RKO (cell line): Measurements from ENCODE around the gene PADI3.

Experiments
- DNase-seq: peaks from one replicate; pipeline ENCODE4 v3.0.0-alpha.2; 2016; ENCODE audit warnings: low spot score

The PADI3 gene

GRCh38 chr1:17214876-17215544 lies 33.9 kb upstream of the PADI3 start:
- DNase-seq = no peak

- DNase-seq = no peak
Measured at GRCh38 chr1:17215545-17215890, 33.4 kb upstream of the PADI3 start.

GRCh38 chr1:17216078-17216477 lies 32.8 kb upstream of the PADI3 start:
- no peak for DNase-seq

- no peak for DNase-seq
Measured at GRCh38 chr1:17217607-17218006, 31.3 kb upstream of the PADI3 start.

GRCh38 chr1:17218939-17219338 lies 30.0 kb upstream of the PADI3 start:
- DNase-seq = no peak

GRCh38 chr1:17220287-17220686 lies 28.6 kb upstream of the PADI3 start:
- no peak for DNase-seq

GRCh38 chr1:17222557-17222956 lies 26.3 kb upstream of the PADI3 start:
- DNase-seq = no peak

GRCh38 chr1:17224434-17224833 lies 24.5 kb upstream of the PADI3 start:
- no peak for DNase-seq

- no peak for DNase-seq
Measured at GRCh38 chr1:17225140-17225539, 23.8 kb upstream of the PADI3 start.

GRCh38 chr1:17227358-17227915 lies 21.5 kb upstream of the PADI3 start:
- DNase-seq = no peak

GRCh38 chr1:17228619-17229018 lies 20.3 kb upstream of the PADI3 start:
- DNase-seq = no peak

- DNase-seq = no peak
Measured at GRCh38 chr1:17229379-17229778, 19.5 kb upstream of the PADI3 start.

- DNase-seq = no peak
Measured at GRCh38 chr1:17230106-17230505, 18.8 kb upstream of the PADI3 start.

GRCh38 chr1:17230671-17231310 lies 18.1 kb upstream of the PADI3 start:
- no peak for DNase-seq

GRCh38 chr1:17232759-17233661 lies 15.9 kb upstream of the PADI3 start:
- DNase-seq = peak; percentile 35

GRCh38 chr1:17233675-17234320 lies 15.1 kb upstream of the PADI3 start:
- DNase-seq = peak; percentile 81

- no peak for DNase-seq
Measured at GRCh38 chr1:17234405-17234804, 14.5 kb upstream of the PADI3 start.

- DNase-seq = no peak
Measured at GRCh38 chr1:17235135-17235885, 13.6 kb upstream of the PADI3 start.

GRCh38 chr1:17236779-17237560 lies 11.9 kb upstream of the PADI3 start:
- peak; percentile 75 for DNase-seq

GRCh38 chr1:17237561-17237903 lies 11.4 kb upstream of the PADI3 start:
- DNase-seq = no peak

- peak; percentile 81 for DNase-seq
Measured at GRCh38 chr1:17239420-17239819, 9.5 kb upstream of the PADI3 start.
